Nephron progenitor cell (in vitro differentiated cells): ENCODE measurements around the gene RSRC1.
"Not testable (repeated sequence)": the region's sequence is repeated elsewhere in the genome, so short reads cannot be mapped to it uniquely, and the experiment has no call there.

Experiments
- DNase-seq: peaks from one replicate; pipeline ENCODE4 v3.0.0; 2021
- H3K27ac Mint-ChIP-seq: 2 replicates; pipeline ENCODE4 v1.8.0; 2021; ENCODE audit warnings: mild to moderate bottlenecking, moderate library complexity, mixed read lengths
- H3K27me3 Mint-ChIP-seq: 2 replicates; pipeline ENCODE4 v1.8.0; 2021; ENCODE audit warnings: mild to moderate bottlenecking, low read depth, mixed read lengths; ENCODE audit not compliant: poor library complexity
- H3K36me3 Mint-ChIP-seq: 2 replicates; pipeline ENCODE4 v1.8.0; 2021; ENCODE audit warnings: low read depth, mixed read lengths
- H3K4me1 Mint-ChIP-seq: 2 replicates; pipeline ENCODE4 v1.8.0; 2021; ENCODE audit warnings: mixed read lengths
- H3K4me3 Mint-ChIP-seq: 2 replicates; pipeline ENCODE4 v1.8.0; 2021; ENCODE audit warnings: mild to moderate bottlenecking, moderate library complexity, mixed read lengths
- H3K9me3 Mint-ChIP-seq: 2 replicates; pipeline ENCODE4 v1.8.0; 2021; ENCODE audit warnings: mild to moderate bottlenecking, moderate library complexity, mixed read lengths
- CTCF ChIP-seq: fragments of 200-600 bp; sonication (generic); IDR thresholded peaks from 2 replicates; pipeline ENCODE4 v1.5.0; 2021; ENCODE audit warnings: antibody characterized with exemption

RSRC1 gene

GRCh38 chr3:158493931-158494330 lies 384.0 kb downstream of the RSRC1 start:
- Mint-ChIP-seq H3K27me3 (no peaks in the 10 kb centered on the region), H3K4me1 (peaks cover 11% of the 10 kb centered on the region), H3K36me3 (peaks cover 17% of the 10 kb centered on the region), H3K4me3 (no peak overlapping the region), H3K27ac (no peak overlapping the region), H3K9me3 (peaks cover 38% of the 10 kb centered on the region)
- no peak for TF ChIP-seq CTCF
- DNase-seq, result no peak

- peaks cover 45% of the 10 kb centered on the region for H3K9me3 Mint-ChIP-seq
- H3K4me3 Mint-ChIP-seq, result no peak overlapping the region
- H3K4me1 Mint-ChIP-seq, result peaks cover 11% of the 10 kb centered on the region
- TF ChIP-seq CTCF, result no peak
- H3K36me3 Mint-ChIP-seq, result peaks cover 19% of the 10 kb centered on the region
- no peaks in the 10 kb centered on the region for H3K27me3 Mint-ChIP-seq
- no peak for DNase-seq
- H3K27ac Mint-ChIP-seq, result no peak overlapping the region
Observed at GRCh38 chr3:158494673-158495072, 384.8 kb downstream of the RSRC1 start.

GRCh38 chr3:158495398-158495902 lies 385.6 kb downstream of the RSRC1 start:
- DNase-seq, H3K27ac Mint-ChIP-seq, H3K27me3 Mint-ChIP-seq, H3K4me3 Mint-ChIP-seq: not testable (repeated sequence)
- Mint-ChIP-seq H3K36me3 (peaks cover 27% of the 10 kb centered on the region), H3K9me3 (peaks cover 52% of the 10 kb centered on the region), H3K4me1 (peaks cover 11% of the 10 kb centered on the region)

- Mint-ChIP-seq H3K27ac (no peak overlapping the region), H3K9me3 (peaks cover 32% of the 10 kb centered on the region), H3K27me3 (no peaks in the 10 kb centered on the region), H3K4me3 (no peak overlapping the region), H3K4me1 (no peaks in the 10 kb centered on the region), H3K36me3 (peaks cover 9% of the 10 kb centered on the region)
- TF ChIP-seq CTCF, result no peak
- DNase-seq, result no peak
Observed at GRCh38 chr3:158505117-158505516, 395.2 kb downstream of the RSRC1 start.

- H3K27me3 Mint-ChIP-seq, result no peaks in the 10 kb centered on the region
- no peaks in the 10 kb centered on the region for H3K4me1 Mint-ChIP-seq
- no peaks in the 10 kb centered on the region for H3K36me3 Mint-ChIP-seq
- DNase-seq, result no peak
- H3K4me3 Mint-ChIP-seq, result no peak overlapping the region
- TF ChIP-seq CTCF, result no peak
- no peak overlapping the region for H3K27ac Mint-ChIP-seq
- peaks cover 23% of the 10 kb centered on the region for H3K9me3 Mint-ChIP-seq
Observed at GRCh38 chr3:158506456-158506855, 396.6 kb downstream of the RSRC1 start.

- H3K36me3 Mint-ChIP-seq, result no peaks in the 10 kb centered on the region
- H3K9me3 Mint-ChIP-seq, result peaks cover 15% of the 10 kb centered on the region
- TF ChIP-seq CTCF, result no peak
- no peaks in the 10 kb centered on the region for H3K4me1 Mint-ChIP-seq
- DNase-seq, result no peak
- H3K27me3 Mint-ChIP-seq, result no peaks in the 10 kb centered on the region
- H3K4me3 Mint-ChIP-seq, result no peak overlapping the region
- H3K27ac Mint-ChIP-seq, result no peak overlapping the region
Observed at GRCh38 chr3:158508481-158508880, 398.6 kb downstream of the RSRC1 start.
